Mesothelial cell of epicardium (in vitro differentiated cells): ENCODE data around the gene MT1HL1. TPM values are rescaled to one million over a fixed set of nuclear protein-coding genes. Genes with fewer than 3 reads are reported as not detected.

Source experiments
- DNase-seq, 2 experiments: peaks; one replicate each; pipeline ENCODE4 v3.0.0; 2021; ENCODE audit warnings: low spot score in 2 of 2; ENCODE audit not compliant: unreplicated experiment in 2 of 2
- H3K27ac Mint-ChIP-seq: 2 replicates; pipeline ENCODE4 v1.8.0; 2021; ENCODE audit warnings: mixed read lengths
- H3K27me3 Mint-ChIP-seq: 2 replicates; pipeline ENCODE4 v1.8.0; 2021; ENCODE audit warnings: low read depth, mixed read lengths
- H3K36me3 Mint-ChIP-seq: 2 replicates; pipeline ENCODE4 v1.8.0; 2021; ENCODE audit warnings: mixed read lengths
- H3K4me1 Mint-ChIP-seq: 2 replicates; pipeline ENCODE4 v1.8.0; 2021; ENCODE audit warnings: mixed read lengths
- H3K4me3 Mint-ChIP-seq: 2 replicates; pipeline ENCODE4 v1.8.0; 2021; ENCODE audit warnings: mild to moderate bottlenecking, moderate library complexity, mixed read lengths
- H3K9me3 Mint-ChIP-seq: 2 replicates; pipeline ENCODE4 v1.8.0; 2021; ENCODE audit warnings: mixed read lengths
- total RNA-seq: library from RNA; stranded (reverse); gene quantifications from 3 replicates; pipeline ENCODE4 v1.2.1, GENCODE V29; 2021
- TF ChIP-seq, protein P1 (sequence below): fragments of 200-600 bp; sonication (generic); IDR thresholded peaks from one replicate; pipeline ENCODE4 v1.5.0; 2021; ENCODE audit warnings: antibody characterized with exemption; ENCODE audit not compliant: unreplicated experiment

The MT1HL1 gene
- total RNA-seq, 1 donor from 2014 or later: not detected

DNA sequence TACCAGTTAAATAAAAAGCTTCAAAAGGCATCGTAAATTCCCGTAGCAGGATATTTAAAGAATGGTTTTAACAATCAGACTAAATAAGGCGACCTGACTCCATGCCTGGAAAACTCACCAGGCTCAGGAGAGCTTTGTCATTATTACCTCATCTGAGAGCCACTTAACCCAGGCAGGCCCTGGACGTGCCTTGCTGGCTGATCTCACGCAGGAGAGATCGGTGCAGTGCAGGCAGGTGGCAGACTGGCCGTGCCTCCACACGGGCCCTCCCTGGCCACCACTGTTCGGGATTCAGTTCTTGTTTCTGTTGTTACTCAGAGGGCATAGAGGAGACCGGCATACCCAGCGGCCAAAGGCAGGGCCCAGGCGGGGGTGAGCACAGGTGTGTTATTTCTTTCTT is 6.4 kb downstream of the MT1HL1 start:
- TF ChIP-seq, protein P1, sequence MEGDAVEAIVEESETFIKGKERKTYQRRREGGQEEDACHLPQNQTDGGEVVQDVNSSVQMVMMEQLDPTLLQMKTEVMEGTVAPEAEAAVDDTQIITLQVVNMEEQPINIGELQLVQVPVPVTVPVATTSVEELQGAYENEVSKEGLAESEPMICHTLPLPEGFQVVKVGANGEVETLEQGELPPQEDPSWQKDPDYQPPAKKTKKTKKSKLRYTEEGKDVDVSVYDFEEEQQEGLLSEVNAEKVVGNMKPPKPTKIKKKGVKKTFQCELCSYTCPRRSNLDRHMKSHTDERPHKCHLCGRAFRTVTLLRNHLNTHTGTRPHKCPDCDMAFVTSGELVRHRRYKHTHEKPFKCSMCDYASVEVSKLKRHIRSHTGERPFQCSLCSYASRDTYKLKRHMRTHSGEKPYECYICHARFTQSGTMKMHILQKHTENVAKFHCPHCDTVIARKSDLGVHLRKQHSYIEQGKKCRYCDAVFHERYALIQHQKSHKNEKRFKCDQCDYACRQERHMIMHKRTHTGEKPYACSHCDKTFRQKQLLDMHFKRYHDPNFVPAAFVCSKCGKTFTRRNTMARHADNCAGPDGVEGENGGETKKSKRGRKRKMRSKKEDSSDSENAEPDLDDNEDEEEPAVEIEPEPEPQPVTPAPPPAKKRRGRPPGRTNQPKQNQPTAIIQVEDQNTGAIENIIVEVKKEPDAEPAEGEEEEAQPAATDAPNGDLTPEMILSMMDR: no peak
- Mint-ChIP-seq H3K27me3 (peaks cover 3% of the 10 kb centered on the region), H3K9me3 (no peaks in the 10 kb centered on the region), H3K4me3 (no peak overlapping the region), H3K27ac (no peak overlapping the region), H3K4me1 (no peaks in the 10 kb centered on the region), H3K36me3 (no peaks in the 10 kb centered on the region)
- no peak for DNase-seq

DNA sequence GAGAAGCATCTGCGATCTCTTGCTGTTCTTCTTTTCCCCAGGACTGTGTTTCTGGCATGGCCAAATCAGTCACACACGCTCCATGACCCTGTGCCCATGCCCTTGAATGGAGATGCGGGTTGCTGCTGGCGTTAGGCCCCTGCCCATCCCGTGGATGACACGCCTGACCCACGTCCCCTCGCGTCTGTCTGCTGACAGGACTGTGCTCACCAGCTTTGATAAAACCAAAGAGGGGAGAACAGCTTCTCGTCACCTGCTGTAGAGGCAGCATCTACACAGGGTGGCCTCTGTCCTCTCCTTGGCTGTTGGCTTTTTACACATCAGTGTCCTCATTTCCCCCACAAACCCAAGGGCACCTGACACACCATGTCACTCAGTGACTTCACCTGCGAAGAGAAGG is 6.9 kb downstream of the MT1HL1 start:
- Mint-ChIP-seq H3K27me3 (peaks cover 3% of the 10 kb centered on the region), H3K27ac (no peak overlapping the region), H3K36me3 (no peaks in the 10 kb centered on the region), H3K4me3 (no peak overlapping the region), H3K4me1 (no peaks in the 10 kb centered on the region), H3K9me3 (no peaks in the 10 kb centered on the region)
- DNase-seq: no peak
- TF ChIP-seq, protein P1: no peak

DNA sequence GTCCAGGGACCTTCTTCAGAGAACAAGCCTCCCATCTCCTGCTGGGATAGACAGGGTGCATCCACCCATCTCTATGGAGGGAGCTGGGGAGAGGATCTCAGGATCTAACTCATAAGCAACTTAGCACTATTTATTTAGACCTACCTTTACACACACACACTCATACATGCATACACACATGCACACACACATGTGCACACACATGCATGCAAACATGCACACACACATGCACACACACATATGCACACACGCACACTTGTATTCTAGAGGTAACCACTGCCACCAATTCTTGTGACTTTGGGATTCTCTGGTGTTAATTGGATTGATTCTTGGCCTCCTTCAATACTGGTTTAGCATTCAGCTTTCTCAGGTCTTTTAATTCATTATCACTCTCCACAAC is 9.8 kb downstream of the MT1HL1 start:
- Mint-ChIP-seq H3K4me3 (no peak overlapping the region), H3K4me1 (no peaks in the 10 kb centered on the region), H3K27me3 (no peaks in the 10 kb centered on the region), H3K36me3 (no peaks in the 10 kb centered on the region), H3K27ac (no peak overlapping the region), H3K9me3 (peaks cover 21% of the 10 kb centered on the region)
- TF ChIP-seq, protein P1: no peak
- no peak for DNase-seq

DNA sequence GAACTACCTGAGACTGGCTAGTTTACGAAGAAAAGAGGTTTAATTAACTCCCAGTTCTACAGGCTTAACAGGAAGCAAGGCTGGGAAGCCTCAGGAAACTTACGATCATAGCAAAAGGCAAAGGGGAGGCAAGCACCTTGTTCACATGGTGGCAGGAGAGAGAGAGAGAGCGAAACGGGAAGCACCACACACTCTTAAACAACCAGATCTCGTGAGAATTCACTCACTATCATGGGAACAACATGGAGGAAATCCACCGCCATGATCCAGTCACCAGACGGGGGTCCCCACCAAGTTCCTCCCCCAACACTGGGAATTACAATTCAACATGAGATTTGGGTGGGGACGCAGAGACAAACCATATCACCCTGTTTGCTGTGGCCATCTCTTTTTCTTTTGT is 11.8 kb downstream of the MT1HL1 start:
- peaks cover 34% of the 10 kb centered on the region for H3K9me3 Mint-ChIP-seq
- no peaks in the 10 kb centered on the region for H3K27me3 Mint-ChIP-seq
- TF ChIP-seq, protein P1: no peak
- H3K27ac Mint-ChIP-seq: no peak overlapping the region
- no peak for DNase-seq
- no peak overlapping the region for H3K4me3 Mint-ChIP-seq
- no peaks in the 10 kb centered on the region for H3K4me1 Mint-ChIP-seq
- no peaks in the 10 kb centered on the region for H3K36me3 Mint-ChIP-seq

DNA sequence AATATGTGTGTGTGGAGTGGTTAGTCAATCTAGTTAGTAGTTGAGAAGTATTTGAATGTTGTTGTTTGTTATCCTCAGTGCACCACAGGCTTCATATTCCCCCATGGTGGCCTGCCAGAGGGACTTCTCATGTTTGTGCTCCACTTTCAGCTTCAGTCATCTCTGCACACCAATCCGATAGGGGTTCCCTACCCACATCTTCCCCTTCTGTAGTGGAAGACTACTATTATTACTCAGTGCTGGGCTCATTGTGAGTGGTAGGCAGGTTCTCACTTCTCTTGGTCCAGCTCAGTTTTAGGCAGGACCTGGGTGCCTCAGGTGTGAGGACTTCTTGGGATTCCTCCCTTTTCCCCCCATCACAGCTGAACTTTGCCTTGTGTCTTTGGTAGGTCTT is 14.2 kb downstream of the MT1HL1 start:
- H3K27ac Mint-ChIP-seq: no peak overlapping the region
- H3K36me3 Mint-ChIP-seq: no peaks in the 10 kb centered on the region
- H3K9me3 Mint-ChIP-seq: peaks cover 46% of the 10 kb centered on the region
- no peaks in the 10 kb centered on the region for H3K27me3 Mint-ChIP-seq
- no peak overlapping the region for H3K4me3 Mint-ChIP-seq
- TF ChIP-seq, protein P1: no peak
- no peak for DNase-seq
- no peaks in the 10 kb centered on the region for H3K4me1 Mint-ChIP-seq
